Muscle of leg (tissue), 11 donors: Measurements from ENCODE around the gene DHRSX. TPM values are rescaled to one million over a fixed set of nuclear protein-coding genes. Genes with fewer than 3 reads are reported as not detected.
"Not testable (repeated sequence)": the region's sequence is repeated elsewhere in the genome, so short reads cannot be mapped to it uniquely, and the experiment has no call there.

ENCODE experiments used
- DNase-seq: peaks from one replicate; pipeline ENCODE4 v3.0.0; 2013
- H3K27ac ChIP-seq: one replicate; pipeline ENCODE4 v1.5.1; 2013; ENCODE audit warnings: mild to moderate bottlenecking, low read length, control low read depth
- H3K27me3 ChIP-seq: one replicate; pipeline ENCODE4 v1.6.1; 2013; ENCODE audit warnings: low read length; ENCODE audit not compliant: control insufficient read depth, insufficient read depth
- H3K36me3 ChIP-seq: one replicate; pipeline ENCODE4 v1.6.1; 2013; ENCODE audit warnings: low read length; ENCODE audit not compliant: control insufficient read depth, insufficient read depth
- H3K4me1 ChIP-seq: one replicate; pipeline ENCODE4 v1.6.1; 2013; ENCODE audit warnings: low read length; ENCODE audit not compliant: control insufficient read depth, insufficient read depth
- H3K4me3 ChIP-seq: one replicate; pipeline ENCODE4 v1.5.1; 2013; ENCODE audit warnings: low read length, control low read depth
- H3K9me3 ChIP-seq: replicated peaks from 2 replicates; pipeline ENCODE4 v1.6.1; 2013; ENCODE audit warnings: low read depth, low read length; ENCODE audit not compliant: control insufficient read depth
- WGBS: methylation state at CpG from one replicate; pipeline ENCODE4 v1.1.5; 2013; ENCODE audit warnings: missing lambda C conversion rate; ENCODE audit not compliant: insufficient coverage; 5-methylcytosine and 5-hydroxymethylcytosine counted together
- polyA plus RNA-seq, 8 donors: library from polyadenylated mRNA; unstranded; fragments of 120-200 nt; gene quantifications; one replicate each; pipeline versions ENCODE4 v1.2.1 to v1.2.3, GENCODE V29; 2013; ENCODE audit warnings: inconsistent platforms in 1 of 8, low replicate concordance in 1 of 8; ENCODE audit not compliant: insufficient read length in 8 of 8, insufficient read depth in 1 of 8
- total RNA-seq: library from RNA; stranded (reverse); fragments of 120-200 nt; gene quantifications from one replicate; pipeline ENCODE4 v1.2.4, GENCODE V29; 2013

DHRSX gene
- total and polyA plus RNA-seq, 9 donors: 11.4 to 19.1 (median 14.4) TPM

- no peaks in the 10 kb centered on the region for H3K36me3 ChIP-seq
- DNase-seq: no peak
- H3K27ac ChIP-seq: no peak overlapping the region
- H3K27me3 ChIP-seq: no peaks in the 10 kb centered on the region
- 93% methylated on average over 10 of the region's 14 CpGs for WGBS
- no peak overlapping the region for H3K4me3 ChIP-seq
- H3K9me3 ChIP-seq: no peaks in the 10 kb centered on the region
- no peaks in the 10 kb centered on the region for H3K4me1 ChIP-seq
Measured at GRCh38 chrX:2398064-2398656, 102.6 kb downstream of the DHRSX start.

DNA sequence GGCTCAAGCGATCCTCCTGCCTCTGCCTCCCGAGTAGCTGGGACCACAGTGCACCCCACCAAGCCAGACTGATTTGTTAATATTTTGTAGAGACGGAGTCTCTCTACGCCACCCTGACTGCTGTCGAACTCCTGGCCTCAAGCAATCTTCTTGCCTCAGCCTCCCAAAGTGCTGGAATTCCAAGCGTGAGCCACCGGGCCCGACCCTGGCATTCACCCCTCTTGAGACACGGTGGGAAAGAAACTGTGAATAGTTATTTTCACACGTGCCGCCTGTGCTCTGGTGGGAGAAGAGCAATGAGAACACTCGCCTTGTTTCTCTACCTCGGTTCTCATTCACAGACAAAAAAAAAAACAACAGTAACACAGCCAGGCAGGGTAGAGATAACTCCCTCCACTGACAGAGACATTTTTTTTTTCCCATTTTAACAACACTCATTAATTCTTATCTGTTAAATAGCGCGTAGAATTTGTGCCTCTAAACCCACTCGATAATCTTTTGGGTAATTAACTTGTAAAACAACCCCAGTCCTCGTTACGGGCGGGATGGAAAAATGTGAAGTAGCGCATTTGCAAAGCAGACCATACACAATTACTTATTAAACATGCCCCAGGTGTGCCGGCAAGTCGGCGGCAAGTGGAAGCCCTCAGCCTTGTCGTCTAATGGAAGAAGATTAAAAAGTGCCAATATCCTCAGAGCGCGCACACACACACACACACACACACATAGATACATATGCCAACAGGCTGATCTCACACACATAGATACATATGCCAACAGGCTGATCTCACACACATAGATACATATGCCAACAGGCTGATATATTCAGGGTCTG lies 103.3 kb downstream of the DHRSX start:
- H3K27ac ChIP-seq: no peak overlapping the region
- H3K27me3 ChIP-seq: no peaks in the 10 kb centered on the region
- no peaks in the 10 kb centered on the region for H3K4me1 ChIP-seq
- no peaks in the 10 kb centered on the region for H3K36me3 ChIP-seq
- H3K9me3 ChIP-seq: no peaks in the 10 kb centered on the region
- WGBS: 89% methylated on average over 5 of the region's 26 CpGs
- no peak for DNase-seq
- no peak overlapping the region for H3K4me3 ChIP-seq

GRCh38 chrX:2395261-2395992 lies 105.3 kb downstream of the DHRSX start:
- 79% methylated on average over 17 of the region's 19 CpGs for WGBS
- H3K9me3 ChIP-seq: peaks cover 4% of the 10 kb centered on the region
- H3K27ac ChIP-seq: no peak overlapping the region
- no peaks in the 10 kb centered on the region for H3K27me3 ChIP-seq
- H3K4me3 ChIP-seq: no peak overlapping the region
- H3K36me3 ChIP-seq: no peaks in the 10 kb centered on the region
- no peaks in the 10 kb centered on the region for H3K4me1 ChIP-seq
- DNase-seq: no peak

DNA sequence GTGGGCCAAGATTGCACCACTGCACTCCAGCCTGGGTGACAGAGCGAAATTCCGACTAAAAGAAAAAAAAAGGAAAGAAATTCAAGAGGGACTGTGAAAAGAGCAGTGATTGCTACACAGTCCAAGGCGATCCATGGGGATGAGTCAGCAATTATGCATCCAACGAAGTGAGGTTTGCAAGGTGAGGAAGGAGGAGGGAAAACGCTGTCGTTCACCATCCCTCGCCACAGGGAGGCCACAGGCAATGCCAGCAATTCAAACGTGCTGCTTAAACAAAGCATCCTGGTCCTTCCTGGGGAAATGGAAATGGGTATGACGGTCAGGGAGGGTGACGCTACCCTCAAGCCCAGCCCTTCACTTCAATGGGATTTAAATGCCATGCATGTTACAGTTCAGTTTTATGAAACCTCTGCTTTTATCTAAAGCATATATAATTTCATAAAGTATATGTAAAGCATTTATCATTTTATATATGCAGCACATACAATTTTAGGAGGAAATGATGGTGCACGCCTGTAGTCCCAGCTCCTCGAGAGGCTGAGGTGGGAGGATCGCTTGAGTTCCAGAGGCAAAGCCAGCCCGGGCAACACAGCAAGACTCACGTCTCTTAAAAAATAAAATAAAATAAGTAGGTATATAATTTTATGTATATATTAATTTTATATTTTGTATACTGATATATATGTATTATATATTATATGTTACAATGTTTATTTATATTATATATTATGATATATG lies 108.7 kb downstream of the DHRSX start:
- H3K27me3 ChIP-seq: no peaks in the 10 kb centered on the region
- no peaks in the 10 kb centered on the region for H3K4me1 ChIP-seq
- 79% methylated on average over 4 of the region's 15 CpGs for WGBS
- no peak overlapping the region for H3K4me3 ChIP-seq
- no peak overlapping the region for H3K27ac ChIP-seq
- H3K36me3 ChIP-seq: no peaks in the 10 kb centered on the region
- peaks cover 4% of the 10 kb centered on the region for H3K9me3 ChIP-seq
- DNase-seq: no peak

DNA sequence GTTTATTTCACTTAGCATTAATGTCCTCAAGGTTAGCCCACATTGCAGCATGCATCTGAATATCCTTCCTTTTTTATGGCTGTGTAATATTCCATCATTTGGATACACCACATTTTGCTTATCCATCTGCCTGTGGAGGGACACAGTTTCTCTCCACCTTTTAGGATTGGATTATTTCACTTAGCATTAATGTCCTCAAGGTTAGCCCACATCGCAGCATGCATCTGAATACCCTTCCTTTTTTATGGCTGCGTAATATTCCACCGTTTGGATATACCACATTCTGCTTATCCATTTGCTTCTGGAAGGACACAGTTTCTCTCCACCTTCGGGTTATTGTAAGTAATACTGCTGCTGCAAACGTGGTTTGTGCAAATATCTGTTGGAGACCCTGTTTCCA lies 110.0 kb downstream of the DHRSX start:
- Histone ChIP-seq H3K27ac (no peak overlapping the region), H3K36me3 (no peaks in the 10 kb centered on the region), H3K9me3 (peaks cover 4% of the 10 kb centered on the region), H3K27me3 (no peaks in the 10 kb centered on the region), H3K4me3 (no peak overlapping the region), H3K4me1 (no peaks in the 10 kb centered on the region)
- WGBS: 100% methylated on average over 3 of the region's 5 CpGs
- no peak for DNase-seq

DNA sequence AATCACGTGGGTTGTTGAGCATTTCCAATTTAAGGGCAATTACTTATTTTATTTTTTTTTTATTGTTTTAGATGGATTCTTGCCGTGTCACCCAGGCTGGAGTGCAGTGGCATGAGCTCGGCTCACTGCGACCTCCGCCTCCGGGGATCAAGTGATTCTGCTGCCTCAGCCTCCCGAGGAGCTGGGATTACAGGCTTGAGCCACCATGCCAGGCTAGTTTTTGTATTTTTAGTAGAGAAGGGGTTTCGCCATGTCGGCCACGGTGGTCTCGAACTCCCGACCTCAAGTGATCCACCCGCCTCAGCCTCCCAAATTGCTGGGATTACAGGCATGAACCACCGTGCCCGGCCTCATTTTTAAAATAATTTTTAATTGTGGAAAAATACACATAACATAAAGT lies 111.0 kb downstream of the DHRSX start:
- H3K27ac ChIP-seq, H3K4me3 ChIP-seq, H3K9me3 ChIP-seq, H3K36me3 ChIP-seq, H3K4me1 ChIP-seq, DNase-seq, H3K27me3 ChIP-seq: not testable (repeated sequence)
- 93% methylated on average over 5 of the region's 15 CpGs for WGBS

DNA sequence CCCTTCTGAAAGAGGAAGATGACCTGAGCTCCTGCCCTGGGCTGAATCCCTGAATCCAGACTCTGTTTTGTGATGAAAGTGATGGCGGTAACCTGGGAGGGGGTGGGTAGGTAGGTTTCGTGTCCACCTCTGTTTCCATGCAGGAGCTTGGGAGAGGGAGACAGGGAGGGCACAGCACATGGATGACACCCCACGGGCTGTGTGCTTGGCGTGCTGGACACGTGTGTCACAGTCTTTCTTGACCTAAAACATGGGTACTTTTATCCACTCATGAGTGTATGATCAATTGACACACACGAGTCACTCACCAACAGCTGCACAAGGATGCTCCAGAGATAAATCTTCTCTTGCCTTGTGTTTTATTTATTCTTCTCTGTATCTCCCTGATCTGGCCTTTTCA lies 111.5 kb downstream of the DHRSX start:
- Histone ChIP-seq H3K27me3 (no peaks in the 10 kb centered on the region), H3K4me3 (no peak overlapping the region), H3K36me3 (no peaks in the 10 kb centered on the region), H3K9me3 (peaks cover 4% of the 10 kb centered on the region), H3K27ac (no peak overlapping the region), H3K4me1 (no peaks in the 10 kb centered on the region)
- 95% methylated on average over 4 of the region's 6 CpGs for WGBS
- DNase-seq: no peak

- no peak overlapping the region for H3K27ac ChIP-seq
- no peak for DNase-seq
- H3K9me3 ChIP-seq: peaks cover 4% of the 10 kb centered on the region
- no peaks in the 10 kb centered on the region for H3K36me3 ChIP-seq
- 84% methylated on average over 4 of the region's 4 CpGs for WGBS
- no peaks in the 10 kb centered on the region for H3K27me3 ChIP-seq
- no peaks in the 10 kb centered on the region for H3K4me1 ChIP-seq
- H3K4me3 ChIP-seq: no peak overlapping the region
Measured at GRCh38 chrX:2388669-2389068, 112.1 kb downstream of the DHRSX start.

- 100% methylated on average over 1 of the region's 6 CpGs for WGBS
- Histone ChIP-seq H3K27ac (no peak overlapping the region), H3K4me3 (no peak overlapping the region), H3K36me3 (no peaks in the 10 kb centered on the region), H3K9me3 (peaks cover 4% of the 10 kb centered on the region), H3K27me3 (no peaks in the 10 kb centered on the region), H3K4me1 (no peaks in the 10 kb centered on the region)
- no peak for DNase-seq
Measured at GRCh38 chrX:2387614-2388239, 113.0 kb downstream of the DHRSX start.
